HepG2 (cell line): ENCODE measurements around the gene KIAA1328. TPM values are rescaled to one million over a fixed set of nuclear protein-coding genes. Genes with fewer than 3 reads are reported as not detected.

ENCODE experiments used
- ATAC-seq: fragments of 200-7000 bp; cut with Tn5 transposase; 3 replicates; pipeline ENCODE4 v1.9.1; 2020; ENCODE audit warnings: mild to moderate bottlenecking, moderate library complexity
- BruUV-seq: library from RNA; stranded (reverse); fragments of 400-500 nt; replicated peaks from 2 replicates; lab custom pipeline; 2021; lab: Mats Ljungman, UMichigan
- CTCF ChIA-PET: fragments of 300-600 bp; formaldehyde crosslinking; extraction: SDS; loops from one replicate; lab custom pipeline; 2021; ENCODE audit warnings: low total read pairs, inconsistent platforms, low intra/inter-chr PET ratio; lab: Yijun Ruan, JAX
- POLR2A ChIA-PET: fragments of 350-600 bp; sonication (Branson Sonifier 250); formaldehyde crosslinking; loops from one replicate; lab custom pipeline; 2020; ENCODE audit warnings: antibody characterized with exemption, inconsistent platforms; lab: Yijun Ruan, JAX
- DNase-seq: peaks from one replicate; pipeline ENCODE4 v3.0.0-alpha.2; 2015; ENCODE audit warnings: low spot score
- FAIRE-seq: peaks from 3 replicates; lab custom pipeline; 2011; peaks lifted over from hg19 to GRCh38; lab: Jason Lieb, UNC
- H2AFZ ChIP-seq: one replicate; pipeline ENCODE4 v1.6.1; 2011; ENCODE audit warnings: low read length, inconsistent platforms
- H3K27ac ChIP-seq: fragments of 300-600 bp; 3 replicates; pipeline ENCODE4 v1.8.0; 2011; ENCODE audit warnings: mixed run types, mild to moderate bottlenecking, mixed read lengths, low read length, inconsistent platforms; ENCODE audit not compliant: insufficient read depth; ENCODE audit errors: extremely low read length
- H3K27me3 ChIP-seq, 2 experiments: fragments of 200-600 bp in 1 of 2; 2 replicates in 1 of 2; 3 replicates in 1 of 2; pipeline versions ENCODE4 v1.6.0 to v1.8.0; 2011; ENCODE audit warnings: low read length in 2 of 2, mild to moderate bottlenecking in 2 of 2, moderate library complexity in 2 of 2, inconsistent platforms in 1 of 2; ENCODE audit not compliant: insufficient read depth in 2 of 2, control insufficient read depth in 1 of 2
- H3K36me3 ChIP-seq, 2 experiments: fragments of 200-600 bp in 1 of 2; replicated peaks in 1 of 2; 2 replicates in 1 of 2; 3 replicates in 1 of 2; pipeline versions ENCODE4 v1.5.1 to v1.8.0; 2011; ENCODE audit warnings: low read length in 2 of 2, inconsistent platforms in 1 of 2; ENCODE audit not compliant: insufficient read depth in 2 of 2, control insufficient read depth in 1 of 2
- H3K4me1 ChIP-seq: 2 replicates; pipeline ENCODE4 v1.5.1; 2012; ENCODE audit warnings: low read length, inconsistent platforms; ENCODE audit not compliant: insufficient read depth
- H3K4me2 ChIP-seq: 2 replicates; pipeline ENCODE4 v1.6.0; 2011; ENCODE audit warnings: low read depth, low read length, inconsistent platforms
- H3K4me3 ChIP-seq, 3 experiments: fragments of 200-600 bp in 1 of 3; sonication (generic), shearing (Covaris generic) in 1 of 3; replicated peaks in 1 of 3; 2 replicates each; pipeline ENCODE4 v1.5.1; 2011 to 2016; ENCODE audit warnings: low read length in 3 of 3, inconsistent platforms in 2 of 3, low read depth in 2 of 3, mild to moderate bottlenecking in 2 of 3, control low read depth in 1 of 3, mixed read lengths in 1 of 3; ENCODE audit not compliant: insufficient read depth in 1 of 3
- H3K79me2 ChIP-seq: one replicate; pipeline ENCODE4 v1.6.1; 2011; ENCODE audit warnings: low read length, inconsistent platforms; ENCODE audit not compliant: insufficient read depth
- H3K9ac ChIP-seq: 2 replicates; pipeline ENCODE4 v1.6.0; 2011; ENCODE audit warnings: mild to moderate bottlenecking, low read depth, low read length, inconsistent platforms; ENCODE audit not compliant: insufficient read depth
- H3K9me3 ChIP-seq: 2 replicates; pipeline ENCODE4 v1.5.1; 2012; ENCODE audit warnings: mild to moderate bottlenecking, low read length
- H4K20me1 ChIP-seq: 2 replicates; pipeline ENCODE4 v1.6.0; 2011; ENCODE audit warnings: inconsistent platforms, mild to moderate bottlenecking, low read length, moderate library complexity; ENCODE audit not compliant: insufficient read depth
- CCDC6 ChIP-seq: sonication (generic); formaldehyde crosslinking; IDR thresholded peaks from 2 replicates; pipeline ENCODE4 v1.8.1; 2022; ENCODE audit warnings: mild to moderate bottlenecking, missing genetic modification reagents, moderate library complexity
- KDM5A ChIP-seq: fragments of 200-600 bp; sonication (generic); IDR thresholded peaks from 2 replicates; pipeline ENCODE4 v1.7.0; 2018; ENCODE audit warnings: antibody characterized with exemption, mild to moderate bottlenecking, low read length, borderline replicate concordance
- MYNN ChIP-seq: sonication (generic); formaldehyde crosslinking; IDR thresholded peaks from 2 replicates; pipeline ENCODE4 v1.4.0; 2020; ENCODE audit warnings: mild to moderate bottlenecking, low read depth, missing genetic modification reagents
- NFKB2 ChIP-seq: sonication (generic); formaldehyde crosslinking; IDR thresholded peaks from 2 replicates; pipeline ENCODE4 v1.4.0; 2020; ENCODE audit warnings: missing genetic modification reagents, borderline replicate concordance
- THAP9 ChIP-seq: sonication (generic); formaldehyde crosslinking; IDR thresholded peaks from 2 replicates; pipeline ENCODE4; 2020; ENCODE audit warnings: missing genetic modification reagents, mild to moderate bottlenecking, borderline replicate concordance
- ZFP82 ChIP-seq: sonication (generic); formaldehyde crosslinking; IDR thresholded peaks from 2 replicates; pipeline ENCODE4 v1.5.1; 2020; ENCODE audit warnings: mild to moderate bottlenecking, missing genetic modification reagents, borderline replicate concordance
- ZNF496 ChIP-seq: sonication (generic); formaldehyde crosslinking; IDR thresholded peaks from 2 replicates; pipeline ENCODE4 v1.8.1; 2023; ENCODE audit warnings: mild to moderate bottlenecking, moderate library complexity, missing genetic modification reagents; ENCODE audit not compliant: insufficient replicate concordance
- ZNF556 ChIP-seq: sonication (generic); formaldehyde crosslinking; IDR thresholded peaks from 2 replicates; pipeline ENCODE4 v1.4.0; 2020; ENCODE audit warnings: mild to moderate bottlenecking, missing genetic modification reagents, borderline replicate concordance
- WGBS: methylation state at CpG from one replicate; pipeline ENCODE4 v1.1.6; 2017; ENCODE audit warnings: low lambda C conversion rate; 5-methylcytosine and 5-hydroxymethylcytosine counted together
- in situ Hi-C: cut with HindIII; loops from 2 replicates; pipeline ENCODE4 v1.10.0; 2017; ENCODE audit warnings: low pct_unique_long_range_greater_than_20kb; ENCODE audit not compliant: extremely low pct_ligation_motif_present
- intact Hi-C: fragments of 100-400 bp; cut with micrococcal nuclease; formaldehyde crosslinking; loops from one replicate; pipeline ENCODE4 v1.10.0; 2022; ENCODE audit not compliant: unreplicated experiment
- polyA plus RNA-seq, 8 experiments: library from polyadenylated mRNA; depleted of rRNA in 3 of 8; stranded (reverse) in 7 of 8; unstranded in 1 of 8; fragments of >200 nt; fragmentation: Illumina TruSeq in 4 of 8; extraction: Trizol in 4 of 8; gene quantifications; 2 replicates each; pipeline versions ENCODE4 v1.2.1 to v1.2.3, GENCODE V29; 2011 to 2016; ENCODE audit warnings: low read depth in 4 of 8, missing spikeins in 1 of 8, mixed read lengths in 1 of 8; ENCODE audit not compliant: insufficient read depth in 1 of 8
- total RNA-seq, 5 experiments: library from RNA; depleted of rRNA; stranded (reverse); fragments of >200 nt; fragmentation: Illumina TruSeq; extraction: Trizol; gene quantifications; 2 replicates each; pipeline ENCODE4 v1.2.3, GENCODE V29; 2016; ENCODE audit warnings: low read depth in 1 of 5
- TF ChIP-seq, protein P1 (sequence below): sonication (generic); formaldehyde crosslinking; IDR thresholded peaks from 2 replicates; pipeline ENCODE4 v1.4.0; 2020; ENCODE audit warnings: mild to moderate bottlenecking, missing genetic modification reagents, borderline replicate concordance
- TF ChIP-seq, protein P2 (sequence below): IDR thresholded peaks from 2 replicates; pipeline ENCODE4 v1.6.1; 2016; ENCODE audit warnings: low read depth, missing genetic modification reagents, missing compliant biosample characterization
- TF ChIP-seq, protein P3 (sequence below): sonication (generic); formaldehyde crosslinking; IDR thresholded peaks from 2 replicates; pipeline ENCODE4 v1.9.0; 2021; ENCODE audit warnings: missing genetic modification reagents, borderline replicate concordance

Gene KIAA1328
- total and polyA plus RNA-seq, 2 of the 13 experiments (the other 11 are each of a cell fraction or from before 2014, with no cell fraction given): 4.1 to 6.0 TPM

DNA sequence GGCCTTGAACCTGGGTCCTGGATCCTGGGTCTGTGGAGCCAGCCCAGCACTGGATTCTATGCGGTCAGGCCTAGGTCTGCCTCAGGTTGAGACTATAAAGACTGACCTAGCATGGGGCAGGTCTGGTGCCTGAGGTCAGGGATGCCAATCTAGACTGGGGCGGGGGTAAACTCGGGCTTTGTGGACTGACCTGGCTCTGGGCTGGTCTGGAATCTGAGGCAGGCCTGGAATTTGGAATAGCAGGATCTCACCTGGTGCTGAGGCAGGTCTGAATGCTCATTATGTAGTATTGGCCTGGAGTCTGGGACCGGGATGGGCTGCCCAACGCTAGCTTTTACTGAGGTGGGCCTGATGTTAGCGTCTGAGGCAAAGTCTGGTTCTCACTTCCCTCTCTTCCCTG is 256.0 kb downstream of the KIAA1328 start (continued):
- TF ChIP-seq, protein P1, sequence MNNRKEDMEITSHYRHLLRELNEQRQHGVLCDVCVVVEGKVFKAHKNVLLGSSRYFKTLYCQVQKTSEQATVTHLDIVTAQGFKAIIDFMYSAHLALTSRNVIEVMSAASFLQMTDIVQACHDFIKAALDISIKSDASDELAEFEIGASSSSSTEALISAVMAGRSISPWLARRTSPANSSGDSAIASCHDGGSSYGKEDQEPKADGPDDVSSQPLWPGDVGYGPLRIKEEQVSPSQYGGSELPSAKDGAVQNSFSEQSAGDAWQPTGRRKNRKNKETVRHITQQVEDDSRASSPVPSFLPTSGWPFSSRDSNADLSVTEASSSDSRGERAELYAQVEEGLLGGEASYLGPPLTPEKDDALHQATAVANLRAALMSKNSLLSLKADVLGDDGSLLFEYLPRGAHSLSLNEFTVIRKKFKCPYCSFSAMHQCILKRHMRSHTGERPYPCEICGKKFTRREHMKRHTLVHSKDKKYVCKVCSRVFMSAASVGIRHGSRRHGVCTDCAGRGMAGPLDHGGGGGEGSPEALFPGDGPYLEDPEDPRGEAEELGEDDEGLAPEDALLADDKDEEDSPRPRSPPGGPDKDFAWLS (CRISPR knock-in tag): no peak
- TF ChIP-seq CCDC6 (CRISPR knock-in tag): no peak

- no peaks in the 10 kb centered on the region for H4K20me1 ChIP-seq
- H3K27ac ChIP-seq: no peak overlapping the region
- BruUV-seq: no TSS peak
- in situ Hi-C loops (no loop called here), intact Hi-C loops (no loop called here)
- CTCF ChIA-PET: no interaction called here
- no peak overlapping the region for H2AFZ ChIP-seq
- no peak for FAIRE-seq
- no peak overlapping the region for H3K4me2 ChIP-seq
- no peaks in the 10 kb centered on the region for H3K79me2 ChIP-seq
- 89% methylated on average over 2 of the region's 2 CpGs for WGBS
- H3K4me1 ChIP-seq: no peaks in the 10 kb centered on the region
- no peak overlapping the region for H3K4me3 ChIP-seq
- no peaks in the 10 kb centered on the region for H3K36me3 ChIP-seq
- no peaks in the 10 kb centered on the region for H3K27me3 ChIP-seq
- ATAC-seq: no peak
- POLR2A ChIA-PET: no interaction called here
- H3K9me3 ChIP-seq: no peaks in the 10 kb centered on the region
- no peak overlapping the region for H3K9ac ChIP-seq
- no peak for DNase-seq
- TF ChIP-seq ZNF556 (no peak), ZFP82 (no peak), MYNN (CRISPR knock-in tag) (no peak), NFKB2 (no peak), KDM5A (no peak), THAP9 (no peak), ZNF496 (CRISPR knock-in tag) (no peak)
- TF ChIP-seq, protein P2, sequence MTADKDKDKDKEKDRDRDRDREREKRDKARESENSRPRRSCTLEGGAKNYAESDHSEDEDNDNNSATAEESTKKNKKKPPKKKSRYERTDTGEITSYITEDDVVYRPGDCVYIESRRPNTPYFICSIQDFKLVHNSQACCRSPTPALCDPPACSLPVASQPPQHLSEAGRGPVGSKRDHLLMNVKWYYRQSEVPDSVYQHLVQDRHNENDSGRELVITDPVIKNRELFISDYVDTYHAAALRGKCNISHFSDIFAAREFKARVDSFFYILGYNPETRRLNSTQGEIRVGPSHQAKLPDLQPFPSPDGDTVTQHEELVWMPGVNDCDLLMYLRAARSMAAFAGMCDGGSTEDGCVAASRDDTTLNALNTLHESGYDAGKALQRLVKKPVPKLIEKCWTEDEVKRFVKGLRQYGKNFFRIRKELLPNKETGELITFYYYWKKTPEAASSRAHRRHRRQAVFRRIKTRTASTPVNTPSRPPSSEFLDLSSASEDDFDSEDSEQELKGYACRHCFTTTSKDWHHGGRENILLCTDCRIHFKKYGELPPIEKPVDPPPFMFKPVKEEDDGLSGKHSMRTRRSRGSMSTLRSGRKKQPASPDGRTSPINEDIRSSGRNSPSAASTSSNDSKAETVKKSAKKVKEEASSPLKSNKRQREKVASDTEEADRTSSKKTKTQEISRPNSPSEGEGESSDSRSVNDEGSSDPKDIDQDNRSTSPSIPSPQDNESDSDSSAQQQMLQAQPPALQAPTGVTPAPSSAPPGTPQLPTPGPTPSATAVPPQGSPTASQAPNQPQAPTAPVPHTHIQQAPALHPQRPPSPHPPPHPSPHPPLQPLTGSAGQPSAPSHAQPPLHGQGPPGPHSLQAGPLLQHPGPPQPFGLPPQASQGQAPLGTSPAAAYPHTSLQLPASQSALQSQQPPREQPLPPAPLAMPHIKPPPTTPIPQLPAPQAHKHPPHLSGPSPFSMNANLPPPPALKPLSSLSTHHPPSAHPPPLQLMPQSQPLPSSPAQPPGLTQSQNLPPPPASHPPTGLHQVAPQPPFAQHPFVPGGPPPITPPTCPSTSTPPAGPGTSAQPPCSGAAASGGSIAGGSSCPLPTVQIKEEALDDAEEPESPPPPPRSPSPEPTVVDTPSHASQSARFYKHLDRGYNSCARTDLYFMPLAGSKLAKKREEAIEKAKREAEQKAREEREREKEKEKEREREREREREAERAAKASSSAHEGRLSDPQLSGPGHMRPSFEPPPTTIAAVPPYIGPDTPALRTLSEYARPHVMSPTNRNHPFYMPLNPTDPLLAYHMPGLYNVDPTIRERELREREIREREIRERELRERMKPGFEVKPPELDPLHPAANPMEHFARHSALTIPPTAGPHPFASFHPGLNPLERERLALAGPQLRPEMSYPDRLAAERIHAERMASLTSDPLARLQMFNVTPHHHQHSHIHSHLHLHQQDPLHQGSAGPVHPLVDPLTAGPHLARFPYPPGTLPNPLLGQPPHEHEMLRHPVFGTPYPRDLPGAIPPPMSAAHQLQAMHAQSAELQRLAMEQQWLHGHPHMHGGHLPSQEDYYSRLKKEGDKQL (CRISPR knock-in tag): no peak
- TF ChIP-seq, protein P3, sequence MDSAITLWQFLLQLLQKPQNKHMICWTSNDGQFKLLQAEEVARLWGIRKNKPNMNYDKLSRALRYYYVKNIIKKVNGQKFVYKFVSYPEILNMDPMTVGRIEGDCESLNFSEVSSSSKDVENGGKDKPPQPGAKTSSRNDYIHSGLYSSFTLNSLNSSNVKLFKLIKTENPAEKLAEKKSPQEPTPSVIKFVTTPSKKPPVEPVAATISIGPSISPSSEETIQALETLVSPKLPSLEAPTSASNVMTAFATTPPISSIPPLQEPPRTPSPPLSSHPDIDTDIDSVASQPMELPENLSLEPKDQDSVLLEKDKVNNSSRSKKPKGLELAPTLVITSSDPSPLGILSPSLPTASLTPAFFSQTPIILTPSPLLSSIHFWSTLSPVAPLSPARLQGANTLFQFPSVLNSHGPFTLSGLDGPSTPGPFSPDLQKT: no peak
Observed at GRCh38 chr18:37085362-37085761, 256.4 kb downstream of the KIAA1328 start.
